ENCODE measurements around the gene TOR1B. TPM values are rescaled to one million over a fixed set of nuclear protein-coding genes. Genes with fewer than 3 reads are reported as not detected.

TOR1B gene
- total RNA-seq, 1 experiment from 2014 or later, result 19.0 TPM

DNA sequence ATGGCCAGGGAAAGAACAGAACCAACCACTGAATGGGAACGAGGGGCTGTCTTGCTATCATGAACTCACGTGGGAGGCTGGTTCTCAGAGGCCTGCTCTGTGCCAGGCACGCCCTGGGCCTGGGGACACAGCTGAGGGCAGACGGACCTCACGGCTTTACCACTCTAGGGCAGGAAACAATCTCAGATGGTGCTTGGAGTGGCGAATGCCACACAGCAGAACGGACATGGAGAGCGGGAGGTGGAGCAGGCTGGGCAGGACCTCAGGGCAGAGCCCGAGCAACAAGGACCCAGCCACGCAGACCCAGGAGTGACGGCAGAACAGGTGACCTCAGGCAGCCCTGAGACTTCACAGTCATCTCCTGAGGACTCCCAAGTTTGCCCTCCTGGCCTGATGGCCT lies 12.3 kb downstream of the TOR1B start:
- POLR2A ChIA-PET, result no interaction called here

More for the DNA sequence above, 12.3 kb downstream of the TOR1B start:
- Histone ChIP-seq H3K4me1 (ENCODE audit: control insufficient read depth in 1 of 2, insufficient read depth in 2 of 2, low read length in 2 of 2) (no peaks in the 10 kb centered on the region), H3K9me3 (ENCODE audit: control insufficient read depth in 1 of 2, insufficient read depth in 1 of 2, low read depth in 1 of 2, low read length in 2 of 2) (no peaks in the 10 kb centered on the region), H3K27me3 (ENCODE audit: insufficient read depth, low read length) (no peaks in the 10 kb centered on the region), H3K4me3 (replicated peaks in 1 of 2; ENCODE audit: low read depth in 1 of 2, low read length in 2 of 2) (no peak overlapping the region), H3K79me2 (ENCODE audit: insufficient read depth, low read length) (no peaks in the 10 kb centered on the region), H3K36me3 (ENCODE audit: control insufficient read depth in 1 of 2, insufficient read depth in 2 of 2, low read length in 2 of 2) (peaks cover 8 to 18% of the 10 kb centered on the region in 2 experiments; a peak in 3 of 4 replicates), H2AFZ (ENCODE audit: low read depth, low read length, poor library complexity, severe bottlenecking) (no peak overlapping the region), H4K20me1 (ENCODE audit: insufficient read depth) (0 out of 2 replicates have a peak, but pooled peaks cover 3% of the 10 kb centered on the region), H3K9ac (ENCODE audit: low read length) (no peak overlapping the region), H3K9me2 (ENCODE audit: insufficient read depth) (no peaks in the 10 kb centered on the region), H3K4me2 (ENCODE audit: low read length) (no peak overlapping the region), H3K27ac (ENCODE audit: low read depth, low read length) (no peak overlapping the region)
- DNase-seq (ENCODE audit: low read depth, low spot score) (no peak), ATAC-seq (no peak)
- ChIA-PET RAD21 (ENCODE audit: low non-redundant PET in 1 of 2, low total read pairs in 2 of 2, uncharacterized antibody in 2 of 2, unreplicated experiment in 2 of 2) (no interaction called here), CTCF (no interaction called here)
- BruUV-seq (replicated peaks), result no TSS peak
- intact Hi-C loops (cut with micrococcal nuclease), result no loop called here
- TF ChIP-seq, protein P1, sequence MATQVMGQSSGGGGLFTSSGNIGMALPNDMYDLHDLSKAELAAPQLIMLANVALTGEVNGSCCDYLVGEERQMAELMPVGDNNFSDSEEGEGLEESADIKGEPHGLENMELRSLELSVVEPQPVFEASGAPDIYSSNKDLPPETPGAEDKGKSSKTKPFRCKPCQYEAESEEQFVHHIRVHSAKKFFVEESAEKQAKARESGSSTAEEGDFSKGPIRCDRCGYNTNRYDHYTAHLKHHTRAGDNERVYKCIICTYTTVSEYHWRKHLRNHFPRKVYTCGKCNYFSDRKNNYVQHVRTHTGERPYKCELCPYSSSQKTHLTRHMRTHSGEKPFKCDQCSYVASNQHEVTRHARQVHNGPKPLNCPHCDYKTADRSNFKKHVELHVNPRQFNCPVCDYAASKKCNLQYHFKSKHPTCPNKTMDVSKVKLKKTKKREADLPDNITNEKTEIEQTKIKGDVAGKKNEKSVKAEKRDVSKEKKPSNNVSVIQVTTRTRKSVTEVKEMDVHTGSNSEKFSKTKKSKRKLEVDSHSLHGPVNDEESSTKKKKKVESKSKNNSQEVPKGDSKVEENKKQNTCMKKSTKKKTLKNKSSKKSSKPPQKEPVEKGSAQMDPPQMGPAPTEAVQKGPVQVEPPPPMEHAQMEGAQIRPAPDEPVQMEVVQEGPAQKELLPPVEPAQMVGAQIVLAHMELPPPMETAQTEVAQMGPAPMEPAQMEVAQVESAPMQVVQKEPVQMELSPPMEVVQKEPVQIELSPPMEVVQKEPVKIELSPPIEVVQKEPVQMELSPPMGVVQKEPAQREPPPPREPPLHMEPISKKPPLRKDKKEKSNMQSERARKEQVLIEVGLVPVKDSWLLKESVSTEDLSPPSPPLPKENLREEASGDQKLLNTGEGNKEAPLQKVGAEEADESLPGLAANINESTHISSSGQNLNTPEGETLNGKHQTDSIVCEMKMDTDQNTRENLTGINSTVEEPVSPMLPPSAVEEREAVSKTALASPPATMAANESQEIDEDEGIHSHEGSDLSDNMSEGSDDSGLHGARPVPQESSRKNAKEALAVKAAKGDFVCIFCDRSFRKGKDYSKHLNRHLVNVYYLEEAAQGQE (IDR thresholded peaks at IDR 0.05; ENCODE audit: low read depth), result no peak
- TF ChIP-seq POLR2A (IDR thresholded peaks at IDR 0.05; ENCODE audit: borderline replicate concordance, extremely low read depth, insufficient read depth, insufficient read length) (no peak), ZNF274 (IDR thresholded peaks at IDR 0.05; ENCODE audit: low read depth, low read length) (no peak), SRF (IDR thresholded peaks at IDR 0.05; ENCODE audit: low read depth) (no peak), EZH2phosphoT487 (IDR thresholded peaks at IDR 0.05; ENCODE audit: borderline replicate concordance) (no peak), RAD21 (IDR thresholded peaks at IDR 0.05; ENCODE audit: low read depth) (no peak), YY1 (IDR thresholded peaks at IDR 0.05; ENCODE audit: extremely low read depth, insufficient replicate concordance, low read depth, low read length) (no peak), EGR1 (IDR thresholded peaks at IDR 0.05; ENCODE audit: low read depth) (no peak), SP1 (IDR thresholded peaks at IDR 0.05; ENCODE audit: low read depth) (no peak), EZH2 (IDR thresholded peaks at IDR 0.05) (no peak), CEBPB (IDR thresholded peaks at IDR 0.05; ENCODE audit: low read depth) (no peak), ZFX (IDR thresholded peaks at IDR 0.05) (no peak), TCF7L2 (IDR thresholded peaks at IDR 0.05; ENCODE audit: borderline replicate concordance, extremely low read depth, insufficient read depth, insufficient read length) (no peak), CBX3 (IDR thresholded peaks at IDR 0.05; ENCODE audit: low read depth) (no peak)
- TF ChIP-seq, protein P2, sequence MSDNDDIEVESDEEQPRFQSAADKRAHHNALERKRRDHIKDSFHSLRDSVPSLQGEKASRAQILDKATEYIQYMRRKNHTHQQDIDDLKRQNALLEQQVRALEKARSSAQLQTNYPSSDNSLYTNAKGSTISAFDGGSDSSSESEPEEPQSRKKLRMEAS (IDR thresholded peaks at IDR 0.05), result no peak
- TF ChIP-seq, protein P3, sequence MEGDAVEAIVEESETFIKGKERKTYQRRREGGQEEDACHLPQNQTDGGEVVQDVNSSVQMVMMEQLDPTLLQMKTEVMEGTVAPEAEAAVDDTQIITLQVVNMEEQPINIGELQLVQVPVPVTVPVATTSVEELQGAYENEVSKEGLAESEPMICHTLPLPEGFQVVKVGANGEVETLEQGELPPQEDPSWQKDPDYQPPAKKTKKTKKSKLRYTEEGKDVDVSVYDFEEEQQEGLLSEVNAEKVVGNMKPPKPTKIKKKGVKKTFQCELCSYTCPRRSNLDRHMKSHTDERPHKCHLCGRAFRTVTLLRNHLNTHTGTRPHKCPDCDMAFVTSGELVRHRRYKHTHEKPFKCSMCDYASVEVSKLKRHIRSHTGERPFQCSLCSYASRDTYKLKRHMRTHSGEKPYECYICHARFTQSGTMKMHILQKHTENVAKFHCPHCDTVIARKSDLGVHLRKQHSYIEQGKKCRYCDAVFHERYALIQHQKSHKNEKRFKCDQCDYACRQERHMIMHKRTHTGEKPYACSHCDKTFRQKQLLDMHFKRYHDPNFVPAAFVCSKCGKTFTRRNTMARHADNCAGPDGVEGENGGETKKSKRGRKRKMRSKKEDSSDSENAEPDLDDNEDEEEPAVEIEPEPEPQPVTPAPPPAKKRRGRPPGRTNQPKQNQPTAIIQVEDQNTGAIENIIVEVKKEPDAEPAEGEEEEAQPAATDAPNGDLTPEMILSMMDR (IDR thresholded peaks at IDR 0.05 in 2 of 3, conservative IDR thresholded peaks at IDR 0.05 in 1 of 3; ENCODE audit: borderline replicate concordance in 1 of 3, insufficient read depth in 1 of 3, low read depth in 2 of 3, low read length in 2 of 3), result no peak
- TF ChIP-seq, protein P4, sequence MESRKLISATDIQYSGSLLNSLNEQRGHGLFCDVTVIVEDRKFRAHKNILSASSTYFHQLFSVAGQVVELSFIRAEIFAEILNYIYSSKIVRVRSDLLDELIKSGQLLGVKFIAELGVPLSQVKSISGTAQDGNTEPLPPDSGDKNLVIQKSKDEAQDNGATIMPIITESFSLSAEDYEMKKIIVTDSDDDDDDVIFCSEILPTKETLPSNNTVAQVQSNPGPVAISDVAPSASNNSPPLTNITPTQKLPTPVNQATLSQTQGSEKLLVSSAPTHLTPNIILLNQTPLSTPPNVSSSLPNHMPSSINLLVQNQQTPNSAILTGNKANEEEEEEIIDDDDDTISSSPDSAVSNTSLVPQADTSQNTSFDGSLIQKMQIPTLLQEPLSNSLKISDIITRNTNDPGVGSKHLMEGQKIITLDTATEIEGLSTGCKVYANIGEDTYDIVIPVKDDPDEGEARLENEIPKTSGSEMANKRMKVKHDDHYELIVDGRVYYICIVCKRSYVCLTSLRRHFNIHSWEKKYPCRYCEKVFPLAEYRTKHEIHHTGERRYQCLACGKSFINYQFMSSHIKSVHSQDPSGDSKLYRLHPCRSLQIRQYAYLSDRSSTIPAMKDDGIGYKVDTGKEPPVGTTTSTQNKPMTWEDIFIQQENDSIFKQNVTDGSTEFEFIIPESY (IDR thresholded peaks at IDR 0.05; ENCODE audit: extremely low read depth, insufficient replicate concordance, low read length), result no peak
